ENCODE measurements around the gene GNAS.
"Not testable (repeated sequence)": the region's sequence is repeated elsewhere in the genome, so short reads cannot be mapped to it uniquely, and the experiment has no call there.

Gene GNAS

GRCh38 chr20:58828804-58829203 is 23.7 kb upstream of the GNAS start:
- DNase-seq = not testable (repeated sequence)

DNA sequence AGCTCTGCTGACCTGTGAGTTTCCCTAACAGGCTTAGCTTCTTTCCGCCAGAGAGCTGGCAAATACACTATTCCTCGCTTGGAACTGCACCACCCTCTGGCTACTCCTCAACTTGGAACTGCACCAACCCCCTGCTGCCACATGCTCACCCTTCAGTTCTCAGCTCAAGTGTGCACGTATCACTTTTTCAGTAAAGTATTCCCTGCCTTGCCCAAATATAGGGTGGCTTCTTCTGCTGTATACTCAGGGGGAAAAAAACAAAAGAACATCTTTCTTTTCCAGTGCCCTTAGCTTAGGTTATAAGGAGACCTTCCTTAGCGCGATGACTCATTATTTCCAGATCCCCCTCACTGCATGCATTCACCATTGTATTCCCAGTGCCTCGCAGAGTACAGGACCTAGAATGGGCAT is 23.0 kb upstream of the GNAS start:
- peak; percentile 73 for DNase-seq

DNA sequence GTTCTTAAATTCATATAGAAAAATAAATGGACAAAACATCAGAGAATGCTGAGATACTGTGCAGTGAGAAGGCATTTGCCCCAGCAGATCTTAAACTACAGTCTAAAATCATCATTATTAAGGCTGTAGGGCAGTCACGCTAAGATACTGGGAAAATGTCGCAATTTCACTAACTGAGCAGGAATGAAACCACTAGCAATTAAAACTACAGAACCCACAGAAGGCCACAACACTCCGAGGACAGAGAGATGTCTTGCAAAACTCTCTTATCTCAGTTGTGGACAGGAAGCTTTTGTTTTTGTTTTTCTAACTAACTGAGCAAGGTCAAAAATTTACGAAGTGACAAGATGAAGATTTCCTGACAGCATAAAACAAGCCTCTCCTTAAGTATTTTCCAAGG is 20.1 kb upstream of the GNAS start:
- no peak for DNase-seq

GRCh38 chr20:58833921-58834320 is 18.6 kb upstream of the GNAS start:
- DNase-seq = no peak

DNA sequence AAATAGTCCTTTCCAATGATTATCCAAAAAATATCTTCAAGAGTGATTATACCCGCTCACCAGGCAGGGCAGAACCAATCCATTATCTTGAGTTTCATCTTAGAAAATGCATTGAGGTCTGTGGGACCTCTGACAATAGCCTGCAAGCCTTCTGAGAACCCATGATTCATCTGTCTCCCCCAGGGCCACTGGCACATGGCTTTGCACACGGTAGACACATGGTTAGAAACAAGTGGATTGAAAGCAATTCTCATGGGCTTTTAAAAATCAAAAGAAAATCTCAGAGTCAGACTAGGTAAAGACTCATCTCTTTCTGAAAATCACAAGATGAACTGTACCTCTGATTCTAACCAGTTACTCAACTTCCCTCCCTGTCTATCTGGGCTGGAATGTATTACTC is 17.3 kb upstream of the GNAS start:
- no peak for DNase-seq

GRCh38 chr20:58836616-58837204 is 15.8 kb upstream of the GNAS start:
- no peak for DNase-seq

GRCh38 chr20:58837717-58838116 is 14.8 kb upstream of the GNAS start:
- no peak for DNase-seq

DNA sequence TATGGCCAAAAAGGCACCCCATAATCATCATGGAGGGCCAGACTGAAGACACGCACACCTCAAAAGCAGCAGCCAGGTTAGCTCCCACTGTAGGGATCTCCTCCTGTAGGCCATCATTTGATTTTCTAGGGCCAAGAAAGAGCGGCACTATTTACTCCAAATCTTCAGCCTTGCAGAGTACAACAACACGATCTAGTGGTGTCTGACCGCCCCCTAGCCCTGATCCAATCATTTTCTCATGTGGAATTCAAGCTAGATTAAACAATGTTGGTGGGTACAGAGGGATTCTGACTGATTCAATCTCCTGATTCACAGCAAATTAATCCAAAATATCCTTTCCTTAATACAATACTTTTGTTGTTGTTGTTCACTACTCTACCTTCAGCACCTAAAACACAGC is 14.3 kb upstream of the GNAS start:
- no peak for DNase-seq

GRCh38 chr20:58839474-58839874 is 13.0 kb upstream of the GNAS start:
- peak; percentile 53 for DNase-seq

- peak; percentile 19 for DNase-seq
Observed at GRCh38 chr20:58839991-58840747, 12.3 kb upstream of the GNAS start.

- DNase-seq = no peak
Observed at GRCh38 chr20:58840816-58841538, 11.5 kb upstream of the GNAS start.

DNA sequence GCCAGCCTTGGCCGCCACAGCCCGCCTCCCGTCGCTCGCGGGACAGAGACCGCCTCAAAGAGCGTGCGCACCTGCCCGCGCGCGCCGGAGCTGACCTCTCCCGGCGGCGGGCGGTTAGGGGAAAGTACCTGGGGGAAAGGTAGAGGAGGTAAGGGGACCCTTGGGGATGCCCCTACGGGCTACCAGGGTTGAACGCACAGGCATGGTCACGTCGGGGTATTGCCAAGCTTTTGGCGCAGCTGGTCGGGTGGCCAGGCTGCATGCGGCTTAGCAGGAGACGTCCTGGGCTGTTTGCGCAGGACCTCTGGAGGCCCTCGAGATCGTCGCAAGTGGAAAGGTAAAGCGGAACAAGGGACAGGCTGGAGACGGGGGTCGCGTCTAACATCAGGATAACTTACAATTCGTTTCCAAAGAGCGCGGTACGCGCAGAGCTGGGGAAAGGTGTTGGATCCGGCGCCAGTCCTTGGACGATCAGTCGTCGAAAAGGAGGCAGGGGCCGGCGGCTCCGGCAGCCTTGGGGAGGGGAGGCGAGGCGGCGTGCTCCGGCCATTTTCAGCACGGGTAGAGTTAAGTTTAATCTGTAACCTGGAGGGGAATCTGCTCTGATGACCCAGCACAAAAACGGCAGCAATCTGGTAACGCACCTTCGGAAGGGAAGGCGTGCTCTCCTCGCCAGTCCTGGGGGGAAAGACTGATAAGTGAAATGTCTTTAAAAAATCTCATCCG is 10.8 kb upstream of the GNAS start:
- no peak for DNase-seq

DNA sequence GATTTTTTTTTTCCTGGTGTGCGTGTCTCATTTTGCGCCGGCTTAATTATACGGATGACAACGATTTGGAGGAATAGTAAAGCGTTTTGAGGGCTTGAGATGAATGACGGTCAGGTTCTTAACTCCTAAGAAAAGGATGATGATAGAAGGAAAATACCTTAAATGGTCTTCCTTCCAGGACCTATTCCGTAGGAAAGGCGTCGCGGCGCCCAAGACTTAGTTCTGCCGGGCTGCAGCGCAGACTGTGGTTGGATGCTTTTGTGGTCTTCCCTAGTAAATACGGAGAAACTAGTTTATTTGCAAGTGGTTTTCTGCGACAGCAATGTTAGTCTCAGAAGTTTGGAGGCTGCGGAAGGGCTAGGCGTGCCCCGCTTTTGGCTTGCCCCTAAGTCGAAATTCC is 10.2 kb upstream of the GNAS start:
- DNase-seq = no peak

DNA sequence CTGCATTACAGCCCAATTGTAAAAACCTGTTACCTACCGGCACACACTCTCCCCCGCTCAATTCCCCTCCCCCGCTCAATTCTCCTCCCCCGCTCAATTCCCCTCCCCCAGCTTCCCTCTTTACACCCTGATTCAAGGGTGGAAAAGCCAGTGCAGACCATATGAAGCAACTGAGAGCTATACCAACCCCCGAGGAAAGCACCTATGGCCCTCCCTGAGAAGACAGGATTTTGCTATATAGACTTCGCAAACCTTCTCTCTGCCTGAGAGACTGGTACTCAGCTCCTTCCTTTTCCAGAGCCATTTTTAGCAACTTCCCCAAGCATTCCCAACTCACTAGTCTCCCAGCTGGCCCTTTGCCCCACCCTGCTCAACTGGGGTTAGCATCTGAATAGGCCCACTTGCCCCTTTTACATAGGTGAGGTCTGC is 9.4 kb upstream of the GNAS start:
- DNase-seq = no peak

DNA sequence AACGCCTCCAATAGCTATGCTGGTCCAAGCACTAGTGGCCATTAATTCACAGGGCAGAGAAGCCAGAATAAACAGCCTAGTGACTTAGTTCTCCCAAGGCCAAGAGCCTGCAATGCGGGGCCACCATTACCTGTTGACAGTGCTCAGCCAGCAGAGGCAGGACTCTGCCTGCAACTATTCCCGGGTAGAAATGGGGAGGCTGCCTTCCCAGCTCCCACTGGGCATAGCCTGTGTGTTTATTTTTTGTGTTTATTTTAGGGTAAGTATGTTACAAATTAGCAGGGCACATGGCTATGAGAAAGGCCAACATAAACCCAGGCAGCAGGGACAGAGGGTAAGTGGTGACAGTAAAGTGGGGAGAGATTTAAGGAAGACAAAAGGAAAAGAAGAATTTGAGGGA is 6.8 kb upstream of the GNAS start:
- no peak for DNase-seq

DNA sequence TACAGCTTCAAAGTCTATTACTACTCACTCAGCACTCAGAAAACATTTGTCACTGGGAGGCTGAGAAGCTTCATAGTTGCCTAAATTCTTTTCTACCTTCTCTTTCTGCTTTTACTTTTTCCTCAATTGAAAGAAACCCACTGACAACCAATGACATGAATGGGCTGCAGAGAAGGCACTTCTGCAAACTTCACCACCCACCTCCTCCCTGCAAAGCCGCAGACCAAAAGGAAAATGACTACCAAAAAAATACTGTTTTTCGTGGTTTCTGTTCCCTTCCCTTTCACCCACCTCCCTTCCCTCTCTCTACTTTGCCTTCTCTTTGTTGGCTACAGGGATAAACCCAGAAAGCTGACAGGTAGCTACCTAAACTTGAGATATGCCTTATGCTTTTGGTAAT is 5.1 kb upstream of the GNAS start:
- no peak for DNase-seq

DNA sequence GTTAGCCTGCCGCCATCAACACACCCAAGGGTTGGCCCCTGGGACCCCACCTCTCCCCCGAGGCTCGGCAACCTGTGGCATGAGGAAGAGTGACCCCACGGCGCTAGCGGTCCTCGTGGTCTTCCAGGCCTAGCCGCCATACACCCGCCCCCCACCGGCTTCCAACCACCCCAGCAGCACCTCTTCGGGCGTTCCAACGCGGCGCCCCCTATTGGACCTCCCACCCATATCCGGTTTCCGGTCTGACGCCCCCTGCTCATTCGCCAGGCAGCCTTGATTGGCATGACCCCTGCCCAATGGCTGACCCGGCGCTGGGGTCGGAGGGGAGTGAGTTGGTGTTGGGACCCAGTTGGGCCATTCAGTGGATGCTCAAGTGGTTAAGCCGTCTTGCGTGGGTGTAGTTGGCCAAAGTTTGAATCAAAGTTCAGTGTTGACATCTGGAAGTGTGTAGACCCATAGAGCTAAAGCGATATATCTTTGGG is 1.8 kb upstream of the GNAS start, which contains the start of gene GNAS-AS1:
TSS of gene GNAS-AS1 (minus strand) at position 210 of the 482 bp plus-strand sequence.
- no peak for DNase-seq

GRCh38 chr20:58851221-58851968 is 1.1 kb upstream of the GNAS start:
- no peak for DNase-seq

DNA sequence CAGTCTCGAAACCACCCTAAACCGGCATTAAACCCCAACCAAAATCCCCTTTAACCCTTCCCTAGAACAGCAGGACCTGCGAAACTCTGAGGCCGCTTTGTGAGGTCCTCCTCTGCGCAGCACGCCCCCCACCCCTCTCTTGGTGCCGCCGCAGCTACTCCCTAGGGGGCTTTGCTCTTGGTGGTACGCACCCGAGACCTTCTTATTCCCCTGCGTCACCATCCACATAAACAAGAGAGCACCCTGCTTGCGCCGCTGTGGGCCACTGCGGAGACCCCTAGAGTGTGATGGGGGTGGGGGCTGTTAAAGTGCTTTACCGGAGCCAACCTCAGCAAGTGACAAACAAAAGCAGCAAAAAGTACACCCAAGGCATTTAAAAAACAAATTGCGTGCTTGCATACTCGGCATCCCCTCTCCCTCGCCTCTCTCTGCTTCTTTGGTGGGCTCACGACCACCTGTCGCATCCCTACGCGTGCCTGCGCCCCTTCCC is 502 bp upstream of the GNAS start:
- DNase-seq = no peak

- no peak for DNase-seq
Observed at GRCh38 chr20:58853466-58853865, 950 bp downstream of the GNAS start.

DNA sequence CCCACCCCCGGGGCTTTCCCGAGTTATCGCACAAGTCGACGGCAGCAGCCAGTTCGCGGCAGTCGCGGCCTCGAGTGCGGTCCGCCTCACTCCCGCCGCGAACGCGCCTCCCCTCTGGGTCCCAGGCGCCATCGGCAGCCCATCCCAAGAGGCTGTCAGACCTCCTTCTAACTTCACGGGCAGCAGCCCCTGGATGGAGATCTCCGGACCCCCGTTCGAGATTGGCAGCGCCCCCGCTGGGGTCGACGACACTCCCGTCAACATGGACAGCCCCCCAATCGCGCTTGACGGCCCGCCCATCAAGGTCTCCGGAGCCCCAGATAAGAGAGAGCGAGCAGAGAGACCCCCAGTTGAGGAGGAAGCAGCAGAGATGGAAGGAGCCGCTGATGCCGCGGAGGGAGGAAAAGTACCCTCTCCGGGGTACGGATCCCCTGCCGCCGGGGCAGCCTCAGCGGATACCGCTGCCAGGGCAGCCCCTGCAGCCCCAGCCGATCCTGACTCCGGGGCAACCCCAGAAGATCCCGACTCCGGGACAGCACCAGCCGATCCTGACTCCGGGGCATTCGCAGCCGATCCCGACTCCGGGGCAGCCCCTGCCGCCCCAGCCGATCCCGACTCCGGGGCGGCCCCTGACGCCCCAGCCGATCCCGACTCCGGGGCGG is 1.6 kb downstream of the GNAS start:
- DNase-seq = no peak

All from DMS79 treated with DMSO at 0.1 percent for 48 hours (cell line).